Heart right ventricle (tissue), 16 donors: ENCODE data around the gene CCHCR1. TPM values are rescaled to one million over a fixed set of nuclear protein-coding genes. Genes with fewer than 3 reads are reported as not detected.

Source experiments
- ATAC-seq, 8 donors: fragments of 200-7000 bp; cut with Tn5 transposase; one replicate each; pipeline ENCODE4 v1.9.1; 2020; ENCODE audit warnings: mild to moderate bottlenecking in 8 of 8, moderate library complexity in 8 of 8, moderate number of reproducible peaks in 1 of 8
- DNase-seq, 2 donors: peaks; one replicate each; pipeline ENCODE4 v3.0.0-alpha.2; 2020
- H3K27ac ChIP-seq, 10 donors: fragments of 200-600 bp; sonication (generic) in 2 of 10; one replicate each; pipeline versions ENCODE4 v1.5.0 to v1.8.0; 2020 to 2022; ENCODE audit warnings: mild to moderate bottlenecking in 3 of 10
- H3K27me3 ChIP-seq, 7 donors: fragments of 200-600 bp; one replicate each; pipeline ENCODE4 v1.8.0; 2021 to 2022; ENCODE audit warnings: mild to moderate bottlenecking in 2 of 7
- H3K36me3 ChIP-seq, 9 donors: fragments of 200-600 bp; sonication (generic) in 1 of 9; one replicate each; pipeline versions ENCODE4 v1.5.0 to v1.8.0; 2020 to 2022; ENCODE audit warnings: mild to moderate bottlenecking in 2 of 9
- H3K4me1 ChIP-seq, 9 donors: fragments of 200-600 bp; sonication (generic) in 1 of 9; one replicate each; pipeline versions ENCODE4 v1.5.0 to v1.8.0; 2020 to 2022; ENCODE audit warnings: mild to moderate bottlenecking in 4 of 9
- H3K4me3 ChIP-seq, 10 donors: fragments of 200-600 bp; sonication (generic) in 2 of 10; one replicate each; pipeline versions ENCODE4 v1.5.0 to v1.8.0; 2020 to 2022; ENCODE audit warnings: mild to moderate bottlenecking in 7 of 10, moderate library complexity in 2 of 10
- H3K9me3 ChIP-seq, 11 donors: fragments of 200-600 bp in 10 of 11; sonication (generic) in 2 of 11; one replicate each; pipeline versions ENCODE4 v1.5.0 to v1.8.0; 2013 to 2022; ENCODE audit warnings: mild to moderate bottlenecking in 2 of 11, control low read depth in 1 of 11, moderate library complexity in 1 of 11
- WGBS, 2 donors: extraction: QIAGEN DNeasy Blood & Tissue Kit; methylation state at CpG; one replicate each; pipeline ENCODE4 v1.1.7; 2013; ENCODE audit warnings: inconsistent platforms in 1 of 2; 5-methylcytosine and 5-hydroxymethylcytosine counted together
- intact Hi-C, 10 donors: fragments of 100-400 bp; cut with DNase I; formaldehyde crosslinking; loops; one replicate each; pipeline versions ENCODE4 v1.11.1 to v1.14.2; 2022
- polyA plus RNA-seq, 2 donors: library from polyadenylated mRNA; stranded (reverse); fragments of 200-250 nt; gene quantifications; one replicate each; pipeline ENCODE4 v1.2.3, GENCODE V29; 2013
- total RNA-seq, 10 donors: library from RNA; stranded (reverse); fragmentation: NEBNext Ultra II Directional in 3 of 10; extraction: Animal tissue kit (Norgen Biotek cat#: 25700) in 3 of 10; gene quantifications; one replicate each; pipeline versions ENCODE4 v1.2.1 to v1.2.4, GENCODE V29; 2021 to 2023
- TF ChIP-seq, protein P1 (sequence below), 9 donors: fragments of 200-600 bp; sonication (generic) in 2 of 9; IDR thresholded peaks; one replicate each; pipeline versions ENCODE4 v1.5.0 to v1.8.0; 2021 to 2022; ENCODE audit warnings: antibody characterized with exemption in 9 of 9, mild to moderate bottlenecking in 5 of 9, moderate library complexity in 1 of 9
- donor health status: Arrhythmogenic right ventricular cardiomyopathy.
- donor health status: ischemic (EF 13 %, LVEDD 7.1; RV severe dilation, severe dysfunction).
- donor health status: healthy with polysubstance abuse.
- donor health status: DM: no; HTN: yes; CAD: no.
- donor health status: DM: no; HTN: no; CAD: no.
- donor health status: ischemic (EF 25% LVEDD 6.9; RV normal size, moderate dysfunction).
- donor health status: ischemic (EF 25% LVEDD 5.7; RV mildly dilated, moderate dysfunction).
- donor health status: healthy.
- donor health status: DM: yes; HTN: yes; CAD: no.
- donor health status: Ischemic cardiomyopathy.
- donor health status: ischemic (EF 35%, LVEDD 5.7; RV mildly dilated, moderate dysfunction).
- donor health status: nonischemic (EF 11% LVEDD 7.7; RV severe dilation, severe dysfunction).
- donor health status: DM: yes; HTN: yes; CAD: no.
- donor health status: PGD.
- donor health status: ischemic (EF 29% LVEDD 5.4; RV normal size, mild dysfunction).
- donor health status: nonischemic (EF 23%, LVEDD 6.1; RV moderate dilation, normal function).

The CCHCR1 gene
- total and polyA plus RNA-seq, 12 donors = 8.0 to 15.9 (median 11.2) TPM

DNA sequence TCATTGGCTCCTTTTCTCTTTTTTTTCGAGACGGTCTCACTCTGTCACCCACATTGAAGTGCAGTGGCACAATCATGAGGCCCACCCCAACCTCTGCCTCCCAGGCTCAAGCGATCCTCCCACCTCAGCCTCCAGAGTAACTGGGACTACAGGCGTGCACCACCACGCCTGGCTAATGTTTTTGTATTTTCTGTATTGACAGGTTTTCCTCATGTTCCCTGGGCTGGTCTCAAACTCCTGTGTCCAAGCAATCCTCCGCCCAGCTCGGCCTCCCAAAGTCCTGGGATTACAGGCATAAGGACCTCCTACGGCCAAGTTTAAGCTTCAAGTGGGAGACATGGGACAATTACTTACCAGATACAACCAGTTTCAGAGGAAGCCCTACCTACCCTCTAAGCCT is 22.3 kb upstream of the CCHCR1 start:
- Histone ChIP-seq H3K9me3 (no peaks in the 10 kb centered on the region), H3K4me1 (peaks cover 0 to 51% (median 7%) of the 10 kb centered on the region in 9 donors), H3K36me3 (peaks cover 0 to 13% (median 0%) of the 10 kb centered on the region in 9 donors), H3K4me3 (peak overlapping the region in 8 of 10 donors; percentile 27 to 59 (median 44)), H3K27me3 (no peaks in the 10 kb centered on the region), H3K27ac (peak overlapping the region in 6 of 10 donors; percentile 6 to 71 (median 50))
- intact Hi-C loops = loop anchor here in 1 of 10 donors (5.0 kb wide), 1 partner anchor 38 kb away; no protein-coding TSS in a partner anchor
- DNase-seq = no peak
- WGBS, 2 donors = 94 to 97% methylated on average over 8 of the region's 8 CpGs
- TF ChIP-seq, protein P1, sequence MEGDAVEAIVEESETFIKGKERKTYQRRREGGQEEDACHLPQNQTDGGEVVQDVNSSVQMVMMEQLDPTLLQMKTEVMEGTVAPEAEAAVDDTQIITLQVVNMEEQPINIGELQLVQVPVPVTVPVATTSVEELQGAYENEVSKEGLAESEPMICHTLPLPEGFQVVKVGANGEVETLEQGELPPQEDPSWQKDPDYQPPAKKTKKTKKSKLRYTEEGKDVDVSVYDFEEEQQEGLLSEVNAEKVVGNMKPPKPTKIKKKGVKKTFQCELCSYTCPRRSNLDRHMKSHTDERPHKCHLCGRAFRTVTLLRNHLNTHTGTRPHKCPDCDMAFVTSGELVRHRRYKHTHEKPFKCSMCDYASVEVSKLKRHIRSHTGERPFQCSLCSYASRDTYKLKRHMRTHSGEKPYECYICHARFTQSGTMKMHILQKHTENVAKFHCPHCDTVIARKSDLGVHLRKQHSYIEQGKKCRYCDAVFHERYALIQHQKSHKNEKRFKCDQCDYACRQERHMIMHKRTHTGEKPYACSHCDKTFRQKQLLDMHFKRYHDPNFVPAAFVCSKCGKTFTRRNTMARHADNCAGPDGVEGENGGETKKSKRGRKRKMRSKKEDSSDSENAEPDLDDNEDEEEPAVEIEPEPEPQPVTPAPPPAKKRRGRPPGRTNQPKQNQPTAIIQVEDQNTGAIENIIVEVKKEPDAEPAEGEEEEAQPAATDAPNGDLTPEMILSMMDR (IDR thresholded peaks at IDR 0.05) = no peak
- no peak for ATAC-seq

DNA sequence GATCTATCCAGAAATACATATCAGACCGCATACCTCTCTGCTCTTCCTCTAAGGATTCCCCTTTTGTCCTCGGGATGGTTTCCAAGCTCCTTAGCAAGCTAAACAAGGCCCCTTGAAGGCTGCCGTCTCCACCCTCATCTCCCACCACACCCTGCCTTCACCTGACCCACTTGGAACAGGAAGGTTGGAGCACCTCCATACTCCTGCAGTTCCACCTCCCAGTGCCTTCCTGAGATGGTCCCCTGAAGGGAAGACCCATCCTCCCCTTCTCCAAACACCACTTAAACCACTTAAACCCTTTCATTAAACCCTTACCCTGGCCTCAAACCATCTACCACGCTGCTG is 21.4 kb upstream of the CCHCR1 start:
- 59 to 81% methylated on average over 4 of the region's 4 CpGs for WGBS, 2 donors

DNA sequence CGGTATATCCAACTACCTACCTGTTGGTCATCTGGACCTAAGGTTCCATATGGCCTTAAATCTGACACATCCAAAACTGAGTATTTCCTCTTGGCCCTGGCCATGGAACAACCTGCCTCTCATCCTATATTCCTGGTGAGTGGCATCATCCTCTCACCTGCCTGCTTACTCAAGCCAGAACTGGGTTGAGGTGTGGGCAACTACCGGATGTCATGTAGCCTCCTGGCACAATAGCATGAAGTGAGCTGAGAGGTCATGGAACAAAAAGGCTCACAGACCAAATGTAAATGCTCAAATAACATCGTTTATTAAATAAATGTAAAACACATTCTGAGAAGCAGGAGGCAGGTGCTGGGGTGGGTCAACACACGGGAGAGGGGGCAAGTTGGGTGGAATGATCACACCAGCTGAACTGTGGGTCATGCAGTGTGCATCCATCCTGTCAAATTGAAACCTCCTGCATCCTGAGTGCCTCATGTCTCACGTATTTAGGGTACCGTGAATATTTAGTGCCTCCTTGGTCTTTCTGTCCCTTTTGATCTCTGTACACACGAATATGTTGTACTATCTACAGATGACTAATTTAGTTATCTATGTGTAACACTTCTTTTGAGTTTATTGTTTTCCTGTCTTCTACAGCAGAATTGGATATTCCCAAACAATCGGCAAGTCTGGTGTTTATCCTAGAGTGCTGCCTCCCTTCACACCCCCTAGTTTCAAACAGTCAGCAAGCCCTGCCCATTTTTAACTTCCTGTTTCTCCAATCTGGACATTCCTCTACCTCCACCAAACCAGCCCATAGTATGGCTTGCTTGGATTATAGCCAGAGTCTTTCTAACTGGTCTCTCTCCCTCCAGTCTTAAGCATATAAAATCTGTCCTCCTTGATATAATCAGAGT is 20.8 kb upstream of the CCHCR1 start:
- no peak overlapping the region for H3K27ac ChIP-seq
- WGBS, 2 donors = 62 to 78% methylated on average over 8 of the region's 8 CpGs
- TF ChIP-seq, protein P1 (IDR thresholded peaks at IDR 0.05) = no peak
- DNase-seq (no peak), ATAC-seq (no peak)
- H3K9me3 ChIP-seq = no peaks in the 10 kb centered on the region
- H3K4me3 ChIP-seq = no peak overlapping the region
- intact Hi-C loops = loop anchor here in 1 of 10 donors (5.0 kb wide), 1 partner anchor 36 kb away; no protein-coding TSS in a partner anchor
- H3K4me1 ChIP-seq = peaks cover 0 to 43% (median 8%) of the 10 kb centered on the region in 9 donors
- peaks cover 0 to 16% (median 0%) of the 10 kb centered on the region in 9 donors for H3K36me3 ChIP-seq
- no peaks in the 10 kb centered on the region for H3K27me3 ChIP-seq

More for the DNA sequence above, 21.4 kb upstream of the CCHCR1 start:
- TF ChIP-seq, protein P1 (IDR thresholded peaks at IDR 0.05) = no peak
- peaks cover 0 to 42% (median 7%) of the 10 kb centered on the region in 9 donors for H3K4me1 ChIP-seq
- intact Hi-C loops = loop anchor here in 1 of 10 donors (5.0 kb wide), 1 partner anchor 37 kb away; no protein-coding TSS in a partner anchor
- DNase-seq = no peak
- H3K27me3 ChIP-seq = no peaks in the 10 kb centered on the region
- no peak overlapping the region for H3K4me3 ChIP-seq
- H3K27ac ChIP-seq = no peak overlapping the region
- H3K36me3 ChIP-seq = peaks cover 0 to 16% (median 0%) of the 10 kb centered on the region in 9 donors
- no peaks in the 10 kb centered on the region for H3K9me3 ChIP-seq
- no peak for ATAC-seq

DNA sequence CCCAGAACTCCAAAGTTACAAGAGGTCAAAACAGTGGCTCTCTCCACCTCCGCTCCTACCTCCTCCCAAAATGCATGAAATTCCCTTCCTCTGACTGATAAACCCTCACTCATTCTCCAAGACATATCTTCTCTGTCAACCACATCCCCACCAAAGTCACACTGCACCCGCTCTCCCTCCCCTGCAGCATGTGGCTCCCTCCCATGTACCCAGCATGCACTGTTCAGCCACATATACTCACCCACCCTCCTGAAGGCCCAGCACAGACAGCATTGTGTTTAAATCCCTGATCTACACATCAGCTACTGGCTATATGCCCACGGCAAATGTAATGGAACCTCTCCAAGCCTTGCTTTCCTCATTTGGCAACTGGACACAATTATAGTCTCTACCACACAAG is 18.4 kb upstream of the CCHCR1 start:
- intact Hi-C loops = loop anchor here in 1 of 10 donors (5.0 kb wide), 1 partner anchor 34 kb away; no protein-coding TSS in a partner anchor
- Histone ChIP-seq H3K36me3 (peaks cover 0 to 16% (median 0%) of the 10 kb centered on the region in 9 donors), H3K27me3 (no peaks in the 10 kb centered on the region), H3K4me3 (no peak overlapping the region), H3K27ac (peak overlapping the region in 2 of 10 donors; percentile 19 to 47), H3K4me1 (peaks cover 0 to 51% (median 8%) of the 10 kb centered on the region in 9 donors), H3K9me3 (no peaks in the 10 kb centered on the region)
- ATAC-seq = peak in 1 of 8 donors; percentile 42
- WGBS, 2 donors = 54% methylated on average over 3 of the region's 3 CpGs
- no peak for DNase-seq
- TF ChIP-seq, protein P1 (IDR thresholded peaks at IDR 0.05) = no peak
